Measurements from ENCODE around the gene VTCN1.
"Not testable (repeated sequence)": the region's sequence is repeated elsewhere in the genome, so short reads cannot be mapped to it uniquely, and the experiment has no call there.

Gene VTCN1

GRCh38 chr1:117210831-117211261 lies at the start of gene VTCN1:
Gene VTCN1 (minus strand): TSS chr1:117210927. CDS start chr1:117210855, 72 bp downstream.
- Mint-ChIP-seq H3K27me3 (no peaks in the 10 kb centered on the region), H3K36me3 (ENCODE audit: low read depth) (no peaks in the 10 kb centered on the region), H3K4me1 (ENCODE audit: low read depth) (no peaks in the 10 kb centered on the region), H3K9me3 (no peaks in the 10 kb centered on the region), H3K27ac (no peak within 1 kb of the TSS), H3K4me3 (no peak within 1 kb of the TSS)

- Mint-ChIP-seq H3K36me3 (ENCODE audit: low read depth) (no peaks in the 10 kb centered on the region), H3K27ac (no peak overlapping the region), H3K27me3 (no peaks in the 10 kb centered on the region), H3K4me1 (ENCODE audit: low read depth) (no peaks in the 10 kb centered on the region), H3K4me3 (no peak overlapping the region), H3K9me3 (peaks cover 5% of the 10 kb centered on the region)
These were observed 48.1 kb upstream of the VTCN1 start for GRCh38 chr1:117258791-117259190.

- H3K27ac Mint-ChIP-seq; H3K36me3 Mint-ChIP-seq (ENCODE audit: low read depth); H3K9me3 Mint-ChIP-seq; H3K4me3 Mint-ChIP-seq; H3K4me1 Mint-ChIP-seq (ENCODE audit: low read depth); H3K27me3 Mint-ChIP-seq: not testable (repeated sequence)
These were observed 47.3 kb upstream of the VTCN1 start for GRCh38 chr1:117258075-117258474.

GRCh38 chr1:117257291-117257690 lies 46.6 kb upstream of the VTCN1 start:
- Mint-ChIP-seq H3K36me3 (ENCODE audit: low read depth) (no peaks in the 10 kb centered on the region), H3K9me3 (peaks cover 5% of the 10 kb centered on the region), H3K27ac (no peak overlapping the region), H3K4me3 (no peak overlapping the region), H3K27me3 (no peaks in the 10 kb centered on the region), H3K4me1 (ENCODE audit: low read depth) (no peaks in the 10 kb centered on the region)

- Mint-ChIP-seq H3K4me3 (no peak overlapping the region), H3K4me1 (ENCODE audit: low read depth) (no peaks in the 10 kb centered on the region), H3K36me3 (ENCODE audit: low read depth) (no peaks in the 10 kb centered on the region), H3K27ac (no peak overlapping the region), H3K27me3 (peaks cover 10% of the 10 kb centered on the region), H3K9me3 (no peaks in the 10 kb centered on the region)
These were observed 39.4 kb upstream of the VTCN1 start for GRCh38 chr1:117250061-117250606.

- H3K36me3 Mint-ChIP-seq (ENCODE audit: low read depth): no peaks in the 10 kb centered on the region
- H3K27ac Mint-ChIP-seq: no peak overlapping the region
- H3K27me3 Mint-ChIP-seq: peaks cover 33% of the 10 kb centered on the region
- no peaks in the 10 kb centered on the region for H3K9me3 Mint-ChIP-seq
- no peaks in the 10 kb centered on the region for H3K4me1 Mint-ChIP-seq (ENCODE audit: low read depth)
- H3K4me3 Mint-ChIP-seq: no peak overlapping the region
These were observed 34.2 kb upstream of the VTCN1 start for GRCh38 chr1:117244971-117245370.

GRCh38 chr1:117244306-117244705 lies 33.6 kb upstream of the VTCN1 start:
- Mint-ChIP-seq H3K4me1 (ENCODE audit: low read depth) (no peaks in the 10 kb centered on the region), H3K36me3 (ENCODE audit: low read depth) (no peaks in the 10 kb centered on the region), H3K4me3 (no peak overlapping the region), H3K27me3 (peaks cover 33% of the 10 kb centered on the region), H3K9me3 (no peaks in the 10 kb centered on the region), H3K27ac (no peak overlapping the region)

- H3K4me1 Mint-ChIP-seq (ENCODE audit: low read depth): no peaks in the 10 kb centered on the region
- H3K4me3 Mint-ChIP-seq: no peak overlapping the region
- H3K27ac Mint-ChIP-seq: no peak overlapping the region
- H3K9me3 Mint-ChIP-seq: no peaks in the 10 kb centered on the region
- peaks cover 42% of the 10 kb centered on the region for H3K27me3 Mint-ChIP-seq
- H3K36me3 Mint-ChIP-seq (ENCODE audit: low read depth): no peaks in the 10 kb centered on the region
These were observed 30.8 kb upstream of the VTCN1 start for GRCh38 chr1:117241512-117241911.

GRCh38 chr1:117240547-117240946 lies 29.8 kb upstream of the VTCN1 start:
- no peaks in the 10 kb centered on the region for H3K4me1 Mint-ChIP-seq (ENCODE audit: low read depth)
- no peak overlapping the region for H3K4me3 Mint-ChIP-seq
- no peaks in the 10 kb centered on the region for H3K9me3 Mint-ChIP-seq
- peaks cover 36% of the 10 kb centered on the region for H3K27me3 Mint-ChIP-seq
- no peak overlapping the region for H3K27ac Mint-ChIP-seq
- no peaks in the 10 kb centered on the region for H3K36me3 Mint-ChIP-seq (ENCODE audit: low read depth)

- peaks cover 29% of the 10 kb centered on the region for H3K27me3 Mint-ChIP-seq
- H3K36me3 Mint-ChIP-seq (ENCODE audit: low read depth): no peaks in the 10 kb centered on the region
- no peaks in the 10 kb centered on the region for H3K9me3 Mint-ChIP-seq
- H3K4me3 Mint-ChIP-seq: no peak overlapping the region
- H3K4me1 Mint-ChIP-seq (ENCODE audit: low read depth): no peaks in the 10 kb centered on the region
- no peak overlapping the region for H3K27ac Mint-ChIP-seq
These were observed 28.7 kb upstream of the VTCN1 start for GRCh38 chr1:117239467-117239866.

- Mint-ChIP-seq H3K27me3 (peaks cover 23% of the 10 kb centered on the region), H3K4me3 (no peak overlapping the region), H3K4me1 (ENCODE audit: low read depth) (no peaks in the 10 kb centered on the region)
These were observed 27.1 kb upstream of the VTCN1 start for GRCh38 chr1:117237726-117238381.

GRCh38 chr1:117235863-117236465 lies 25.2 kb upstream of the VTCN1 start:
- Mint-ChIP-seq H3K4me1 (ENCODE audit: low read depth) (no peaks in the 10 kb centered on the region), H3K36me3 (ENCODE audit: low read depth) (no peaks in the 10 kb centered on the region), H3K4me3 (no peak overlapping the region), H3K27me3 (peaks cover 14% of the 10 kb centered on the region), H3K9me3 (no peaks in the 10 kb centered on the region), H3K27ac (no peak overlapping the region)

More at GRCh38 chr1:117237726-117238381, 27.1 kb upstream of the VTCN1 start:
- H3K9me3 Mint-ChIP-seq: no peaks in the 10 kb centered on the region
- no peak overlapping the region for H3K27ac Mint-ChIP-seq
- no peaks in the 10 kb centered on the region for H3K36me3 Mint-ChIP-seq (ENCODE audit: low read depth)

- Mint-ChIP-seq H3K4me3 (no peak overlapping the region), H3K9me3 (peaks cover 3% of the 10 kb centered on the region), H3K36me3 (ENCODE audit: low read depth) (no peaks in the 10 kb centered on the region), H3K27me3 (peaks cover 4% of the 10 kb centered on the region), H3K4me1 (ENCODE audit: low read depth) (no peaks in the 10 kb centered on the region), H3K27ac (no peak overlapping the region)
These were observed 21.8 kb upstream of the VTCN1 start for GRCh38 chr1:117232531-117232930.

- no peaks in the 10 kb centered on the region for H3K36me3 Mint-ChIP-seq (ENCODE audit: low read depth)
- H3K27ac Mint-ChIP-seq: no peak overlapping the region
- peaks cover 3% of the 10 kb centered on the region for H3K9me3 Mint-ChIP-seq
These were observed 21.1 kb upstream of the VTCN1 start for GRCh38 chr1:117231748-117232373.

GRCh38 chr1:117231312-117231711 lies 20.6 kb upstream of the VTCN1 start:
- Mint-ChIP-seq H3K4me1 (ENCODE audit: low read depth) (no peaks in the 10 kb centered on the region), H3K27me3 (no peaks in the 10 kb centered on the region), H3K9me3 (peaks cover 3% of the 10 kb centered on the region), H3K4me3 (no peak overlapping the region), H3K27ac (no peak overlapping the region), H3K36me3 (ENCODE audit: low read depth) (no peaks in the 10 kb centered on the region)

More at GRCh38 chr1:117231748-117232373, 21.1 kb upstream of the VTCN1 start:
- Mint-ChIP-seq H3K4me3 (no peak overlapping the region), H3K4me1 (ENCODE audit: low read depth) (no peaks in the 10 kb centered on the region), H3K27me3 (no peaks in the 10 kb centered on the region)
